ENCODE measurements around the gene ABCA4.

GRCh38 chr1:94113589-94114226, 7.2 kb downstream of the ABCA4 start:
- TF ChIP-seq MAX (CRISPR knock-in tag; IDR thresholded peaks at IDR 0.05) = no peak
- TF ChIP-seq TCF7 (CRISPR knock-in tag; IDR thresholded peaks at IDR 0.05; ENCODE audit: low read depth) = no peak
- TF ChIP-seq, protein P1, sequence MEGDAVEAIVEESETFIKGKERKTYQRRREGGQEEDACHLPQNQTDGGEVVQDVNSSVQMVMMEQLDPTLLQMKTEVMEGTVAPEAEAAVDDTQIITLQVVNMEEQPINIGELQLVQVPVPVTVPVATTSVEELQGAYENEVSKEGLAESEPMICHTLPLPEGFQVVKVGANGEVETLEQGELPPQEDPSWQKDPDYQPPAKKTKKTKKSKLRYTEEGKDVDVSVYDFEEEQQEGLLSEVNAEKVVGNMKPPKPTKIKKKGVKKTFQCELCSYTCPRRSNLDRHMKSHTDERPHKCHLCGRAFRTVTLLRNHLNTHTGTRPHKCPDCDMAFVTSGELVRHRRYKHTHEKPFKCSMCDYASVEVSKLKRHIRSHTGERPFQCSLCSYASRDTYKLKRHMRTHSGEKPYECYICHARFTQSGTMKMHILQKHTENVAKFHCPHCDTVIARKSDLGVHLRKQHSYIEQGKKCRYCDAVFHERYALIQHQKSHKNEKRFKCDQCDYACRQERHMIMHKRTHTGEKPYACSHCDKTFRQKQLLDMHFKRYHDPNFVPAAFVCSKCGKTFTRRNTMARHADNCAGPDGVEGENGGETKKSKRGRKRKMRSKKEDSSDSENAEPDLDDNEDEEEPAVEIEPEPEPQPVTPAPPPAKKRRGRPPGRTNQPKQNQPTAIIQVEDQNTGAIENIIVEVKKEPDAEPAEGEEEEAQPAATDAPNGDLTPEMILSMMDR (IDR thresholded peaks at IDR 0.05) = no peak
- no peak for TF ChIP-seq SP1 (CRISPR knock-in tag; conservative IDR thresholded peaks at IDR 0.05)
- TF ChIP-seq HMGXB4 (CRISPR knock-in tag; IDR thresholded peaks at IDR 0.05) = no peak
- TF ChIP-seq SOX15 (CRISPR knock-in tag; IDR thresholded peaks at IDR 0.05) = no peak
- TF ChIP-seq, protein P2, sequence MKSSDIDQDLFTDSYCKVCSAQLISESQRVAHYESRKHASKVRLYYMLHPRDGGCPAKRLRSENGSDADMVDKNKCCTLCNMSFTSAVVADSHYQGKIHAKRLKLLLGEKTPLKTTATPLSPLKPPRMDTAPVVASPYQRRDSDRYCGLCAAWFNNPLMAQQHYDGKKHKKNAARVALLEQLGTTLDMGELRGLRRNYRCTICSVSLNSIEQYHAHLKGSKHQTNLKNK (CRISPR knock-in tag; IDR thresholded peaks at IDR 0.05) = no peak
- TF ChIP-seq, protein P3, sequence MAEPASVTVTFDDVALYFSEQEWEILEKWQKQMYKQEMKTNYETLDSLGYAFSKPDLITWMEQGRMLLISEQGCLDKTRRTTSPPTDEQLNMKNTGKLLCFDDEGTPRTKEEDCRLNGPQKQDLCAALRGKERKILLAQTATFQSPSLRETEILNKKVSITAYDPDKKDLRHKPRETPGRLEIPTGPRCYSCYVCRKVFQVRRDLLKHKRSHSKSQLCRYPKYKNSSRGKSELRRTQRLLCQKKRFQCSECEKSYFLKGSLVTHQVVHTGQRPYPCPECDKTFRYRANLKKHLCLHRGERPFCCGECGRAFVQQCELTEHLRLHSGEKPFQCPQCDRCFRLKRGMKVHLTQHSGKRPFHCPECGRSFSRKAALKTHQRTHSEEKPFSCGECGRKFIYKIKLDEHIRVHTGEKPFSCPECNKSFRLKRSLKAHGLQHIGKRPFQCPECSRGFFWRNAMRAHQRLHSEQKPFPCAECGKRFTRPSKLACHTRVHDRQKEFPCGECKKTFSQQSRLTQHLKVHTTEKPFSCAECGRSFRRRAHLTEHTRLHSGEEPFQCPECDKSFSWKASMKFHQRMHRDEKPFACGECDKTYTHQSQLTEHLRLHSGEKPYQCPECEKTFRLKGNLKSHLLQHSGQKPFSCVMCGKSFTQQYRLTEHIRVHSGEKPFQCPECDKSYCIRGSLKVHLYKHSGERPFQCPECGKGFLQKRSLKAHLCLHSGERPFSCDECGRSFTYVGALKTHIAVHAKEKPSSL (CRISPR knock-in tag; conservative IDR thresholded peaks at IDR 0.05) = no peak

All from WTC11 (cell line).